Measurements from ENCODE around the gene AADAC.

The AADAC gene

GRCh38 chr3:151835751-151836525 lies 22.0 kb downstream of the AADAC start:
- no peak for TF ChIP-seq CTCF (IDR thresholded peaks at IDR 0.05; ENCODE audit: low read depth, low read length, missing control alignments)
- H3K4me3 ChIP-seq (ENCODE audit: low read depth, low read length) = no peak overlapping the region
- DNase-seq (ENCODE audit: low read depth) = no peak

DNA sequence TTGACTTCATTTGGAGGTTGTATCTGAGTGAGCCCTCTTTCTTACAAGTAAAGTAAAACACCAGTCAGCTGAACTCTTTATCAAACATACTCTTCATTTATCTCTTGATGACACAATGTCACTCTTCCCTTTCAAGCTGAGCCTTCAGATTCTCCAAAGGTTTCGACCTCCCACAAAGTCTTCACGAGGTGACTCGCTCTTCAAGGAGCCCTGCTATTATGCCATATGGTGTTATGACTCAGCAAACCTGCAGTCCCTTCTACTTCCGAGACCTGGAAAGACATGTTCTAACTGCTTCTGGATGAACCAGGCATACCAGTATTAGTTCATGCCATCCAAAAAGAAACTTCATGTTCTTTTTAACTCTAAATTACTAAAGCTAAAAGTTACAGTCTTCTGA lies 23.1 kb downstream of the AADAC start:
- no peak for DNase-seq (ENCODE audit: low read depth)
- no peak for TF ChIP-seq CTCF (IDR thresholded peaks at IDR 0.05; ENCODE audit: low read depth, low read length, missing control alignments)

GRCh38 chr3:151838574-151839312 lies 24.8 kb downstream of the AADAC start:
- TF ChIP-seq CTCF (IDR thresholded peaks at IDR 0.05; ENCODE audit: low read depth, low read length, missing control alignments) = peak; percentile 65
- DNase-seq (ENCODE audit: low read depth) = peak; percentile 30
- no peak overlapping the region for H3K4me3 ChIP-seq (ENCODE audit: low read depth, low read length)

More for the DNA sequence above, 23.1 kb downstream of the AADAC start:
- H3K4me3 ChIP-seq (ENCODE audit: low read depth, low read length) = no peak overlapping the region

- no peak for DNase-seq (ENCODE audit: low read depth)
- H3K4me3 ChIP-seq (ENCODE audit: low read depth, low read length) = no peak overlapping the region
- no peak for TF ChIP-seq CTCF (IDR thresholded peaks at IDR 0.05; ENCODE audit: low read depth, low read length, missing control alignments)
Observed at GRCh38 chr3:151839313-151839631, 25.4 kb downstream of the AADAC start.

- no peak for DNase-seq (ENCODE audit: low read depth)
- H3K4me3 ChIP-seq (ENCODE audit: low read depth, low read length) = no peak overlapping the region
- TF ChIP-seq CTCF (IDR thresholded peaks at IDR 0.05; ENCODE audit: low read depth, low read length, missing control alignments) = no peak
Observed at GRCh38 chr3:151841801-151842200, 27.9 kb downstream of the AADAC start.

- H3K4me3 ChIP-seq (ENCODE audit: low read depth, low read length) = no peak overlapping the region
- no peak for TF ChIP-seq CTCF (IDR thresholded peaks at IDR 0.05; ENCODE audit: low read depth, low read length, missing control alignments)
- DNase-seq (ENCODE audit: low read depth) = no peak
Observed at GRCh38 chr3:151843275-151843674, 29.4 kb downstream of the AADAC start.
